Rectal smooth muscle tissue (tissue), 1 donor: ENCODE results near the gene HTR1D.
"Not testable (repeated sequence)": the region's sequence is repeated elsewhere in the genome, so short reads cannot be mapped to it uniquely, and the experiment has no call there.

Experiments used
- H3K27ac ChIP-seq: one replicate; pipeline ENCODE4 v1.7.0; 2013; ENCODE audit warnings: low read depth, low read length, inconsistent platforms
- H3K27me3 ChIP-seq: one replicate; pipeline ENCODE4 v1.7.0; 2013; ENCODE audit warnings: low read length; ENCODE audit not compliant: control insufficient read depth, insufficient read depth
- H3K36me3 ChIP-seq: one replicate; pipeline ENCODE4 v1.7.0; 2013; ENCODE audit warnings: low read length; ENCODE audit not compliant: control insufficient read depth, insufficient read depth
- H3K4me1 ChIP-seq: one replicate; pipeline ENCODE4 v1.7.0; 2013; ENCODE audit warnings: low read length; ENCODE audit not compliant: control insufficient read depth, insufficient read depth
- H3K4me3 ChIP-seq: one replicate; pipeline ENCODE4 v1.7.0; 2013; ENCODE audit warnings: low read length
- H3K9ac ChIP-seq: one replicate; pipeline ENCODE4 v1.7.0; 2013; ENCODE audit warnings: low read length

HTR1D gene

GRCh38 chr1:23193391-23194118 is 23.7 kb downstream of the HTR1D start:
- Histone ChIP-seq H3K36me3 (no peaks in the 10 kb centered on the region), H3K27ac (no peak overlapping the region), H3K9ac (no peak overlapping the region), H3K4me3 (no peak overlapping the region), H3K27me3 (no peaks in the 10 kb centered on the region), H3K4me1 (no peaks in the 10 kb centered on the region)

GRCh38 chr1:23191199-23191598 is 26.1 kb downstream of the HTR1D start:
- Histone ChIP-seq H3K27me3 (no peaks in the 10 kb centered on the region), H3K27ac (no peak overlapping the region), H3K4me3 (no peak overlapping the region), H3K36me3 (no peaks in the 10 kb centered on the region), H3K9ac (no peak overlapping the region), H3K4me1 (no peaks in the 10 kb centered on the region)

- H3K27me3 ChIP-seq, H3K9ac ChIP-seq, H3K4me1 ChIP-seq, H3K4me3 ChIP-seq, H3K27ac ChIP-seq, H3K36me3 ChIP-seq: not testable (repeated sequence)
Observed at GRCh38 chr1:23188936-23189452, 28.3 kb downstream of the HTR1D start.

- H3K27me3 ChIP-seq, result no peaks in the 10 kb centered on the region
- no peak overlapping the region for H3K9ac ChIP-seq
- no peaks in the 10 kb centered on the region for H3K36me3 ChIP-seq
- no peak overlapping the region for H3K4me3 ChIP-seq
- no peak overlapping the region for H3K27ac ChIP-seq
- peaks cover 4% of the 10 kb centered on the region for H3K4me1 ChIP-seq
Observed at GRCh38 chr1:23188434-23188884, 28.8 kb downstream of the HTR1D start.

GRCh38 chr1:23187637-23188036 is 29.7 kb downstream of the HTR1D start:
- H3K27ac ChIP-seq, result no peak overlapping the region
- H3K4me3 ChIP-seq, result no peak overlapping the region

GRCh38 chr1:23185381-23185780 is 31.9 kb downstream of the HTR1D start:
- Histone ChIP-seq H3K36me3 (no peaks in the 10 kb centered on the region), H3K4me1 (peaks cover 4% of the 10 kb centered on the region), H3K9ac (no peak overlapping the region), H3K4me3 (no peak overlapping the region), H3K27me3 (no peaks in the 10 kb centered on the region), H3K27ac (no peak overlapping the region)

More at GRCh38 chr1:23187637-23188036, 29.7 kb downstream of the HTR1D start:
- Histone ChIP-seq H3K4me1 (peaks cover 4% of the 10 kb centered on the region), H3K9ac (no peak overlapping the region), H3K36me3 (no peaks in the 10 kb centered on the region), H3K27me3 (no peaks in the 10 kb centered on the region)

- Histone ChIP-seq H3K27me3 (no peaks in the 10 kb centered on the region), H3K27ac (no peak overlapping the region), H3K36me3 (no peaks in the 10 kb centered on the region), H3K4me1 (peaks cover 4% of the 10 kb centered on the region), H3K4me3 (peak overlapping the region; percentile 52), H3K9ac (no peak overlapping the region)
Observed at GRCh38 chr1:23184212-23184934, 32.9 kb downstream of the HTR1D start.

- Histone ChIP-seq H3K27me3 (no peaks in the 10 kb centered on the region), H3K36me3 (no peaks in the 10 kb centered on the region), H3K9ac (no peak overlapping the region), H3K27ac (no peak overlapping the region), H3K4me1 (peaks cover 4% of the 10 kb centered on the region), H3K4me3 (no peak overlapping the region)
Observed at GRCh38 chr1:23179862-23180261, 37.4 kb downstream of the HTR1D start.

GRCh38 chr1:23178950-23179349 is 38.4 kb downstream of the HTR1D start:
- H3K4me3 ChIP-seq, result no peak overlapping the region
- no peaks in the 10 kb centered on the region for H3K4me1 ChIP-seq
- no peak overlapping the region for H3K9ac ChIP-seq
- no peak overlapping the region for H3K27ac ChIP-seq
- H3K27me3 ChIP-seq, result no peaks in the 10 kb centered on the region
- no peaks in the 10 kb centered on the region for H3K36me3 ChIP-seq

- Histone ChIP-seq H3K4me1 (no peaks in the 10 kb centered on the region), H3K4me3 (peak overlapping the region; percentile 73), H3K36me3 (no peaks in the 10 kb centered on the region), H3K27me3 (no peaks in the 10 kb centered on the region), H3K27ac (peak overlapping the region; percentile 97), H3K9ac (no peak overlapping the region)
Observed at GRCh38 chr1:23178414-23178813, 38.9 kb downstream of the HTR1D start.

- H3K27me3 ChIP-seq, result no peaks in the 10 kb centered on the region
- H3K27ac ChIP-seq, result peak overlapping the region; percentile 97
- H3K36me3 ChIP-seq, result no peaks in the 10 kb centered on the region
- H3K4me1 ChIP-seq, result no peaks in the 10 kb centered on the region
- peak overlapping the region; percentile 73 for H3K4me3 ChIP-seq
- peak overlapping the region; percentile 72 for H3K9ac ChIP-seq
Observed at GRCh38 chr1:23177438-23178380, 39.6 kb downstream of the HTR1D start.

GRCh38 chr1:23177031-23177430 is 40.3 kb downstream of the HTR1D start:
- peak overlapping the region; percentile 72 for H3K9ac ChIP-seq
- peak overlapping the region; percentile 97 for H3K27ac ChIP-seq
- H3K36me3 ChIP-seq, result no peaks in the 10 kb centered on the region
- H3K4me3 ChIP-seq, result peak overlapping the region; percentile 73
- no peaks in the 10 kb centered on the region for H3K4me1 ChIP-seq
- no peaks in the 10 kb centered on the region for H3K27me3 ChIP-seq
